Epidermal melanocyte (primary cell): ENCODE results near the gene CCND1.

Experiments used
- DNase-seq: peaks from one replicate; pipeline ENCODE4 v3.0.0; 2011; ENCODE audit warnings: low spot score; ENCODE audit not compliant: insufficient read length

Gene CCND1

GRCh38 chr11:69651834-69652620, 11.1 kb downstream of the CCND1 start:
- DNase-seq: no peak

GRCh38 chr11:69652999-69653398, 12.0 kb downstream of the CCND1 start:
- DNase-seq: no peak

DNA sequence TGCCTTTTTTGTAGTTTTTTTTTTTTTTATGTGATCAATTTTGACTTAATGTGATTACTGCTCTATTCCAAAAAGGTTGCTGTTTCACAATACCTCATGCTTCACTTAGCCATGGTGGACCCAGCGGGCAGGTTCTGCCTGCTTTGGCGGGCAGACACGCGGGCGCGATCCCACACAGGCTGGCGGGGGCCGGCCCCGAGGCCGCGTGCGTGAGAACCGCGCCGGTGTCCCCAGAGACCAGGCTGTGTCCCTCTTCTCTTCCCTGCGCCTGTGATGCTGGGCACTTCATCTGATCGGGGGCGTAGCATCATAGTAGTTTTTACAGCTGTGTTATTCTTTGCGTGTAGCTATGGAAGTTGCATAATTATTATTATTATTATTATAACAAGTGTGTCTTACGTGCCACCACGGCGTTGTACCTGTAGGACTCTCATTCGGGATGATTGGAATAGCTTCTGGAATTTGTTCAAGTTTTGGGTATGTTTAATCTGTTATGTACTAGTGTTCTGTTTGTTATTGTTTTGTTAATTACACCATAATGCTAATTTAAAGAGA, 12.5 kb downstream of the CCND1 start:
- DNase-seq: no peak

DNA sequence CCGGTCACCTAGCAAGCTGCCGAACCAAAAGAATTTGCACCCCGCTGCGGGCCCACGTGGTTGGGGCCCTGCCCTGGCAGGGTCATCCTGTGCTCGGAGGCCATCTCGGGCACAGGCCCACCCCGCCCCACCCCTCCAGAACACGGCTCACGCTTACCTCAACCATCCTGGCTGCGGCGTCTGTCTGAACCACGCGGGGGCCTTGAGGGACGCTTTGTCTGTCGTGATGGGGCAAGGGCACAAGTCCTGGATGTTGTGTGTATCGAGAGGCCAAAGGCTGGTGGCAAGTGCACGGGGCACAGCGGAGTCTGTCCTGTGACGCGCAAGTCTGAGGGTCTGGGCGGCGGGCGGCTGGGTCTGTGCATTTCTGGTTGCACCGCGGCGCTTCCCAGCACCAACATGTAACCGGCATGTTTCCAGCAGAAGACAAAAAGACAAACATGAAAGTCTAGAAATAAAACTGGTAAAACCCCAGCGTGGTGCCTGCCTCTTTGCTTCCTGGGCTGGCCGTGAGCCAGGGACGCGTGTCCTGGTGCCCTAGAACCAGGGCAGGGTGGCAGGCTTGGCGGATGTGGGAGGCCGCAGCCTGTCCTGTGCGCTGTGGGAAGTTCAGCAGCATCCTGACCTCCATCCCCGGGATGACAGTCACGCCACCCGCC, 13.2 kb downstream of the CCND1 start:
- no peak for DNase-seq

DNA sequence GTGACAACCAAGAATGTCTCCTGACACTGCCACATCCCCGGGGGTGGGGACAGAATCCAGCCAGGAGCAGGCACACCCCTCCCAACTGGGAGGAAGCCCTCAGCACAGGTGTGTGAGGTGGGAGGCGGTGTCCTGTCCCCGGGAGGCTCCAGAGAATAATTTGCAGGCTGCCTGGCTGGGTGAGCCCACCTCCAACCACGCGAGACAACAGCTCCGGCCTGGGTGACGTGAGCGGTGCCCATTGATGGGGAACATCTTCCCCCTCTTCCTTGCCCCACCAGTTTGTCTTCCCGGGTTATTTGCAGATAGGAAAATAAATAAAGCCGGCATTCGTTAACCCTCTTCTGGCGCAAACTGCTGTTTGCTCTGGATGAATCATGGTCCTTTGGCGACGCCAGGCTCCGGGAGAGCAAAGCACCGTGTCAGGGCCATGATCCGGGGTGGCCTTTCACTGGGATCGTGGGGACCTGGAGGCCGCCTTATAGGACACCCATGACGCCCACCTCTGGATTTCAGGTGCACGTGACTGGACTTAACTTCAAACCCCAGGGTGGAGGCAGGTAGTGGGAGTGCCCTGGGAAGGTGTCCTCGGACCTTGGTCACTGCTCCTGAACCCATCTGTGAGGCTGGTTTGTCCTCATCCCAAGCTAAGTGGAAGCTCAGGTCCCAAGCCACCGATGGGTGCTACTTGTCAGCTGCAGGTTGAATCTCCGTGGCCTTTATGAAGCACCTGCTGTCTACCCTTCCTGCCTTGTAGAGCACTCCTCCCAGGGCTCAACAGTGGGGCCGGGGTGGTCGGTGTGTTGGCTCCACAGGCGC, 13.9 kb downstream of the CCND1 start:
- no peak for DNase-seq

DNA sequence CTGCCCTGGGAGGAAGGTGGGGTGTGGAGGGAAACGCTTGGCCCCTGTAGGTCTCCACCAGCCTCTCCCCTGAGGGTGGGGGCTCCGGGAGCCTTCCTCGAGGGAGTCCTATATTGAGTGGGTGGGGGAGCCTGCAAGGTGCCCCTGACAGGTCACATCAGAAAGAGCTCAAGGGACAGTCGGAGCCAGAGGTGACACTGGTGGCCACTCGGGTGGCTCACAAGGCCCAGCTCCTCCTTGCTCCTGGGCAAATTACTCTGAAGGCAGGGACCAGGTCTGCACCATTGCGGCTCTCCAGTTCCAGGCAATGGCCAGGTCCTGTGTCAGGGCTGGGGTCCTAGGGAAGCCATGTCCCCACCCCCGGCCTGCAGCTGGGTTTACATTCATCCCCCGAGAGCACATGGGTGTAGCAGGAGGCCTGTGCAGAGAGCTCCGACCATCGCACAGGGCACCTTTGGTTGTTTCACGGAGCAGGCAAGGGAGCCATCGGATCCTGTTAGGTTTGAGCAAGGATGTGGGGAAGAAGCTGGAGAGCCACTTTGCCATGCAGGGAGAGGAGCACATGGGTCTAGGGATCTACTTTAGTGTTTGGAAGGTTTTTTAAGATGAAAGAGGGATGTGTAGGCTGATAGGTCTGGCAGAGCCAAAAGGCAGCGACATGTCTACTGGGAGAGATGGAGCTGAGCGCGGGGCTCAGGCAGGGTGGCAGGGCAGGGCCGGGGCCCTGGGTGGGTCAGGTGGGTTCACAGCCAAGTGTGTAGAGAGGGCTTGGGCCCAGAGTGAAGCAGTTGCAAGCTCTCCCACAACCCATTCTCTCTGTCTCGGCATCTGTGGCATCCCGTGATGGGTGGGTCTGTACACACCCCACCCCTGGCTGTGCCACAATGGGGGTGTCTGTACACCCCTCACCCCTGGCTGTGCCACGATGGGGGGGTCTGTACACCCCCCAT, 14.8 kb downstream of the CCND1 start:
- no peak for DNase-seq

DNA sequence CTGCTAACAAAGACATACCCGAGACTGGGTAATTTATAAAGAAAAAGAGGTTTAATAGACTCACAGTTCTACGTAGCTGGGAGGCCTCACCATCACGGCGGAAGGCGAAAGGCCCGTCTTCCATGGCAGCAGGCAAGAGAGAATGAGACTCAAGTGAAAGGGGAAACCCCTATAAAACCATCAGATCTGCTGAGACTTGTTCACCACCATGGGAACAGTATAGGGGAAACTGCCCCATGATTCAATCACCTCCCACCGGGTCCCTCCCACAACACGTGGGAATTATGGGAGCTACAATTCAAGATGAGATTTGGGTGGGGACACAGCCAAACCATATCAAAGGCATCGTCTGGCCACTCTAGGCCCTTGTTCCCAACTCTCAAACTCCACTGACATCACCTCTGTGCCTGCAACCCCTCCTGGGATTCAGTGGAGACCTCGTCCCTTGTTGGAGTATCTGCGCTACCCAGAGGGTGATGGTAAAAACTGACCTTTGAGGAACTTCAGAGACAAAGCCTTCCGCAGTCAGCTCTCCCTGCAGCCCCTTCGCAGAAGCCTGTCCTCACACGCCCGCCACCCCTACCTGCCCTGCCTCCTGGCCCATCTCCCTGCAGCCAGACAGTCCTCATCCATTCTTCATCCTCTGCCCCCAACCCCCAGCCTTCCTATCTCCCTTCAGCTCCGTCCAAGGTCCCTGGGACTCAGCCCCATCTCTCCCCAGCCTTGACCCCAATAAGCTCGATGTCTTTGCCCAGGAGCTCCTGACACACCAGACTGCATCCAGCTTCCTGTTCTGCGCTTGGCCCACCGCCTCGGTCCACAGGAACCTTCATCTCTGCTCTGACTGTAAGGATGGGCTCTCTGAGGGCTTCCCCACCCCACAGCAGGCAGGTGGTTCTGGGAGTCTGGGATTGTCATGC, 15.8 kb downstream of the CCND1 start:
- no peak for DNase-seq

GRCh38 chr11:69657456-69657910, 16.5 kb downstream of the CCND1 start:
- no peak for DNase-seq

- no peak for DNase-seq
Observed at GRCh38 chr11:69657911-69658625, 17.1 kb downstream of the CCND1 start.

GRCh38 chr11:69658626-69659450, 17.9 kb downstream of the CCND1 start:
- no peak for DNase-seq

DNA sequence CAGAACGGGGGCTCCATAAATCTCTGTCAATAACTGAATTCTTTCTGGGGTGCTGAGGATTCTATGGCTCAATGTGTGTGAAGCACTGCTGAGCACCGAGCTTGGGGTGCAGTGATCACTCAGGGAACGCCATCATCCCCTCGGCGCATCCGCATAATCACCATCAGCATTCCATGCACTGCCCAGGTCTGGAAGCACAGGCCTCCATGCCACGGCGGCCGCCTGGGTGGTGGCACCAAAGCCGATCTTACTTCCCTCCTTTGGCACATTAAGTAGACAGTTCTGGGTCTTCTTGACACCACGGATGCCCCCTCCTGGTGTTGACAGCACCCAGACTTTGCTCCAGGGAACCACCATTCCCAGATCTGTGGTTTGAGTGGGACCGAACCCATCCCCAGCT, 18.6 kb downstream of the CCND1 start:
- DNase-seq: no peak

GRCh38 chr11:69660001-69660500, 19.1 kb downstream of the CCND1 start:
- no peak for DNase-seq

DNA sequence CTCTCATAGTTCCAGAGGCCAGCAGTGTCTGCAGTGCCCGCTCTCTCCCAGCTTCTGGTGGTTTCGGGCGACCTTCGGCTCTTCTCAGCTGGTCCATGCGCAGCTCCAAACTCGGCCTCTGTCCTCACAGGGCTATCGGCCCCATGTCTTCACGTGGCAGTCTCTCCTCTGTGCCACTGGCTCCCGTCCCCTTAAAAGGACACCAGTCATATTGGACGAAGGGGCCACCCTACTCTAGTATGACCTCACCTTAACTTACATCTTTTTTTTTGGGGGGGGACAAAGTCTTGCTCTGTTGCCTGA, 20.4 kb downstream of the CCND1 start:
- no peak for DNase-seq

- no peak for DNase-seq
Observed at GRCh38 chr11:69662021-69662698, 21.2 kb downstream of the CCND1 start.

DNA sequence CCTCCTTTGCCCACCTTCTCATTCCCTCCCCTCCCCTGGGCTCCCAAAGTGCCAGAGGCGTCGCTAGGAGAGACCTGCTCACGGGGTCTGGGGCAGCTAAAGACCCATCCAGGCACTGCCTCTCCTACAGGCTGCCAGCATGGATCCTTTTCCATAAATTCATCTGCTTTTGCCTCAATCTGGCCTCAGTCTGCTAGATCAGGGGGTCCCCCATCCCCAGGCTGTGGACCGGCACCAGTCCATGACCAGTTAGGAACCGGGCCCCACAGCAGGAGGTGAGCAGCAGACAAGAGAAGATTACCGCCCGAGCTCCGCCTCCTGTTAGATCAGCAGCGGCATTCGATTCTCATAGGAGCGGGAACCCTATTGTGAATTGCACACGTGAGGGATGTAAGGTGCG, 21.9 kb downstream of the CCND1 start:
- no peak for DNase-seq

- DNase-seq: peak; percentile 5
Observed at GRCh38 chr11:69663326-69663725, 22.4 kb downstream of the CCND1 start.

- DNase-seq: no peak
Observed at GRCh38 chr11:69664103-69664775, 23.3 kb downstream of the CCND1 start.
